HEK293 (cell line): ENCODE data around the gene INSL3.

Source experiments
- CTCF ChIA-PET: fragments of 350-600 bp; formaldehyde crosslinking; extraction: SDS; loops from one replicate; lab custom pipeline; 2021; ENCODE audit warnings: antibody characterized with exemption; lab: Yijun Ruan, JAX
- POLR2A ChIA-PET: fragments of 300-600 bp; formaldehyde crosslinking; extraction: SDS; loops from one replicate; lab custom pipeline; 2020; ENCODE audit warnings: antibody characterized with exemption, inconsistent platforms; lab: Yijun Ruan, JAX
- H3K27ac ChIP-seq: fragments of 200-500 bp; sonication (Bioruptor generic); 2 replicates; pipeline ENCODE4 v1.5.1; 2014; ENCODE audit warnings: low read depth, low read length, control low read depth, inconsistent platforms; ENCODE audit errors: extremely low read depth
- H3K36me3 ChIP-seq, 2 experiments: fragments of 200-500 bp in 1 of 2; sonication (Bioruptor generic) in 1 of 2; 1 replicate in 1 of 2; 2 replicates in 1 of 2; pipeline ENCODE4 v1.5.1; 2014 to 2017; ENCODE audit warnings: inconsistent platforms in 2 of 2, low read length in 2 of 2; ENCODE audit not compliant: control insufficient read depth in 2 of 2, insufficient read depth in 1 of 2
- H3K4me1 ChIP-seq: fragments of 200-500 bp; sonication (Bioruptor generic); 2 replicates; pipeline ENCODE4 v1.5.1; 2014; ENCODE audit warnings: mild to moderate bottlenecking, low read length, inconsistent platforms; ENCODE audit not compliant: control insufficient read depth, insufficient read depth
- H3K4me3 ChIP-seq: 2 replicates; pipeline ENCODE4 v1.5.1; 2011; ENCODE audit warnings: low read depth, mild to moderate bottlenecking, control low read depth, low read length, moderate library complexity
- H3K9me3 ChIP-seq: fragments of 200-500 bp; sonication (Bioruptor generic); 2 replicates; pipeline ENCODE4 v1.5.1; 2014; ENCODE audit warnings: low read depth, low read length, inconsistent platforms; ENCODE audit not compliant: control insufficient read depth, insufficient read depth
- BCL11A ChIP-seq: fragments of 450-650 bp; formaldehyde crosslinking; IDR thresholded peaks from 2 replicates; pipeline ENCODE4 v1.5.1; 2016; ENCODE audit warnings: low read depth, missing biosample characterization, missing genetic modification characterization
- BCL11B ChIP-seq: fragments of 450-650 bp; formaldehyde crosslinking; IDR thresholded peaks from 2 replicates; pipeline ENCODE4 v1.5.1; 2016; ENCODE audit warnings: low read depth, missing biosample characterization, missing genetic modification characterization
- BCL6B ChIP-seq: fragments of 450-650 bp; formaldehyde crosslinking; IDR thresholded peaks from 2 replicates; pipeline ENCODE4 v1.5.1; 2017; ENCODE audit warnings: missing biosample characterization, missing genetic modification characterization
- EGR2 ChIP-seq: fragments of 450-650 bp; formaldehyde crosslinking; IDR thresholded peaks from 2 replicates; pipeline ENCODE4 v1.5.1; 2016; ENCODE audit warnings: low read depth, missing biosample characterization, missing genetic modification characterization
- ELK4 ChIP-seq: IDR thresholded peaks from 2 replicates; pipeline ENCODE4 v1.6.1; 2011; ENCODE audit warnings: mild to moderate bottlenecking, low read depth, low read length, borderline replicate concordance
- GLI4 ChIP-seq: fragments of 450-650 bp; formaldehyde crosslinking; IDR thresholded peaks from 2 replicates; pipeline ENCODE4 v1.5.1; 2016; ENCODE audit warnings: missing biosample characterization, missing genetic modification characterization
- GLIS1 ChIP-seq: fragments of 450-650 bp; formaldehyde crosslinking; IDR thresholded peaks from 2 replicates; pipeline ENCODE4 v1.5.1; 2016; ENCODE audit warnings: missing biosample characterization, missing genetic modification characterization
- HOXC10 ChIP-seq: sonication (generic); formaldehyde crosslinking; IDR thresholded peaks from 2 replicates; pipeline ENCODE4 v1.8.1; 2023; ENCODE audit warnings: mild to moderate bottlenecking, missing genetic modification reagents
- HOXD13 ChIP-seq: sonication (generic); formaldehyde crosslinking; IDR thresholded peaks from 2 replicates; pipeline ENCODE4 v1.8.0; 2022; ENCODE audit warnings: missing genetic modification reagents, borderline replicate concordance
- IKZF3 ChIP-seq: fragments of 450-650 bp; IDR thresholded peaks from 2 replicates; pipeline ENCODE4 v1.5.0; 2018; ENCODE audit warnings: missing biosample characterization, mild to moderate bottlenecking, missing genetic modification characterization, moderate library complexity
- MYNN ChIP-seq: fragments of 450-650 bp; formaldehyde crosslinking; IDR thresholded peaks from 2 replicates; pipeline ENCODE4 v1.5.1; 2016; ENCODE audit warnings: missing biosample characterization, missing genetic modification characterization, borderline replicate concordance
- PRDM1 ChIP-seq: fragments of 450-650 bp; formaldehyde crosslinking; IDR thresholded peaks from 2 replicates; pipeline ENCODE4; 2016; ENCODE audit warnings: missing biosample characterization, missing genetic modification characterization
- SALL2 ChIP-seq: fragments of 450-650 bp; formaldehyde crosslinking; IDR thresholded peaks from 2 replicates; pipeline ENCODE4 v1.5.0; 2017; ENCODE audit warnings: missing biosample characterization, mild to moderate bottlenecking, missing genetic modification characterization, borderline replicate concordance
- SETDB1 ChIP-seq: IDR thresholded peaks from one replicate; pipeline ENCODE4 v1.6.1; 2017; ENCODE audit warnings: mild to moderate bottlenecking, low read length, moderate library complexity, mixed read lengths; ENCODE audit not compliant: insufficient read length
- ZBTB11 ChIP-seq: fragments of 450-650 bp; formaldehyde crosslinking; conservative IDR thresholded peaks from 2 replicates; pipeline ENCODE4 v1.5.1; 2016; ENCODE audit warnings: low read depth, missing biosample characterization, missing genetic modification characterization
- ZNF16 ChIP-seq: fragments of 450-650 bp; formaldehyde crosslinking; IDR thresholded peaks from 2 replicates; pipeline ENCODE4 v1.5.1; 2016; ENCODE audit warnings: low read depth, missing biosample characterization, missing genetic modification characterization
- ZNF23 ChIP-seq: fragments of 450-650 bp; formaldehyde crosslinking; IDR thresholded peaks from 2 replicates; pipeline ENCODE4 v1.5.1; 2016; ENCODE audit warnings: missing biosample characterization, missing genetic modification characterization, borderline replicate concordance
- ZNF404 ChIP-seq: fragments of 450-650 bp; formaldehyde crosslinking; IDR thresholded peaks from 2 replicates; pipeline ENCODE4 v1.5.1; 2017; ENCODE audit warnings: missing biosample characterization, missing genetic modification characterization
- ZNF416 ChIP-seq: fragments of 450-650 bp; formaldehyde crosslinking; IDR thresholded peaks from 2 replicates; pipeline ENCODE4 v1.5.1; 2016; ENCODE audit warnings: missing biosample characterization, missing genetic modification characterization
- ZNF510 ChIP-seq: fragments of 450-650 bp; formaldehyde crosslinking; IDR thresholded peaks from 2 replicates; pipeline ENCODE4 v1.5.1; 2018; ENCODE audit warnings: mild to moderate bottlenecking, missing genetic modification characterization, missing biosample characterization; ENCODE audit not compliant: insufficient replicate concordance
- ZNF600 ChIP-seq: fragments of 450-650 bp; formaldehyde crosslinking; IDR thresholded peaks from 2 replicates; pipeline ENCODE4 v1.5.1; 2016; ENCODE audit warnings: missing biosample characterization, missing genetic modification characterization
- ZNF610 ChIP-seq: fragments of 450-650 bp; formaldehyde crosslinking; IDR thresholded peaks from 2 replicates; pipeline ENCODE4 v1.5.1; 2016; ENCODE audit warnings: missing biosample characterization, missing genetic modification characterization, borderline replicate concordance
- ZNF624 ChIP-seq: fragments of 450-650 bp; formaldehyde crosslinking; IDR thresholded peaks from 2 replicates; pipeline ENCODE4 v1.5.1; 2017; ENCODE audit warnings: missing biosample characterization, missing genetic modification characterization
- ZNF639 ChIP-seq: fragments of 450-650 bp; formaldehyde crosslinking; IDR thresholded peaks from 2 replicates; pipeline ENCODE4 v1.5.1; 2016; ENCODE audit warnings: missing biosample characterization, missing genetic modification characterization
- ZNF701 ChIP-seq: fragments of 450-650 bp; formaldehyde crosslinking; IDR thresholded peaks from 2 replicates; pipeline ENCODE4 v1.5.1; 2016; ENCODE audit warnings: missing biosample characterization, missing genetic modification characterization
- ZNF707 ChIP-seq: fragments of 450-650 bp; formaldehyde crosslinking; IDR thresholded peaks from 2 replicates; pipeline ENCODE4 v1.5.1; 2016; ENCODE audit warnings: missing biosample characterization, missing genetic modification characterization
- ZNF747 ChIP-seq: fragments of 450-650 bp; formaldehyde crosslinking; IDR thresholded peaks from 2 replicates; pipeline ENCODE4 v1.5.1; 2016; ENCODE audit warnings: missing biosample characterization, missing genetic modification characterization
- ZNF76 ChIP-seq: fragments of 450-650 bp; formaldehyde crosslinking; IDR thresholded peaks from 2 replicates; pipeline ENCODE4; 2016; ENCODE audit warnings: low read depth, missing biosample characterization, missing genetic modification characterization, borderline replicate concordance
- ZSCAN23 ChIP-seq: fragments of 450-650 bp; formaldehyde crosslinking; IDR thresholded peaks from 2 replicates; pipeline ENCODE4 v1.5.1; 2016; ENCODE audit warnings: missing biosample characterization, missing genetic modification characterization
- ZSCAN30 ChIP-seq: fragments of 450-650 bp; IDR thresholded peaks from 2 replicates; pipeline ENCODE4 v1.5.1; 2018; ENCODE audit warnings: missing biosample characterization, mild to moderate bottlenecking, missing genetic modification characterization, moderate library complexity

INSL3 gene

GRCh38 chr19:17868669-17869068, 47.4 kb upstream of the INSL3 start:
- Histone ChIP-seq H3K9me3 (no peaks in the 10 kb centered on the region), H3K4me3 (no peak overlapping the region), H3K4me1 (no peaks in the 10 kb centered on the region; the same call in 1 of the 2 replicates), H3K27ac (no peak overlapping the region), H3K36me3 (peaks cover 0 to 24% of the 10 kb centered on the region in 2 experiments; a peak in 2 of 3 replicates)
- POLR2A ChIA-PET, result interaction anchor here (1.1 to 2.6 kb wide), 2 partner anchors 9 to 64 kb away, joined by 5 to 12 read pairs; partner anchors contain the start of genes CCDC124 and RPL18A
- TF ChIP-seq ELK4 (no peak), HOXD13 (CRISPR knock-in tag) (no peak), ZNF23 (tag by site-specific recombination) (no peak), ZSCAN30 (no peak), GLI4 (tag by site-specific recombination) (no peak), ZNF624 (tag by site-specific recombination) (no peak), ZNF639 (no peak), ZNF747 (tag by site-specific recombination) (no peak), ZNF600 (tag by site-specific recombination) (no peak), BCL11A (tag by site-specific recombination) (no peak), ZSCAN23 (tag by site-specific recombination) (no peak), ZNF701 (tag by site-specific recombination) (no peak), ZNF404 (no peak)
- CTCF ChIA-PET, result interaction anchor here (0.6 kb wide), 1 partner anchor 12 kb away, joined by 4 read pairs; no protein-coding TSS in a partner anchor

GRCh38 chr19:17866964-17867486, 45.7 kb upstream of the INSL3 start:
- POLR2A ChIA-PET, result interaction anchor here (2.9 kb wide), 1 partner anchor 65 kb away, joined by 17 read pairs; the partner anchor contains the start of gene CCDC124
- no peak overlapping the region for H3K4me3 ChIP-seq
- peaks cover 0 to 41% of the 10 kb centered on the region in 2 experiments; a peak in 2 of 3 replicates for H3K36me3 ChIP-seq
- CTCF ChIA-PET, result no interaction called here
- H3K9me3 ChIP-seq, result no peaks in the 10 kb centered on the region
- H3K4me1 ChIP-seq, result no peaks in the 10 kb centered on the region
- H3K27ac ChIP-seq, result no peak overlapping the region
- TF ChIP-seq MYNN (tag by site-specific recombination), result no peak
- no peak for TF ChIP-seq ZNF416 (tag by site-specific recombination)
- no peak for TF ChIP-seq ZNF510 (tag by site-specific recombination)
- no peak for TF ChIP-seq ZNF707 (tag by site-specific recombination)
- TF ChIP-seq GLIS1, result no peak
- TF ChIP-seq PRDM1 (tag by site-specific recombination), result no peak
- TF ChIP-seq SALL2, result no peak
- TF ChIP-seq BCL6B (tag by site-specific recombination), result no peak
- no peak for TF ChIP-seq ZNF16 (tag by site-specific recombination)
- no peak for TF ChIP-seq ZNF610
- no peak for TF ChIP-seq ZNF76 (tag by site-specific recombination)
- TF ChIP-seq HOXC10 (CRISPR knock-in tag), result no peak
- no peak for TF ChIP-seq IKZF3 (tag by site-specific recombination)
- no peak for TF ChIP-seq BCL11B (tag by site-specific recombination)
- no peak for TF ChIP-seq EGR2 (tag by site-specific recombination)
- TF ChIP-seq SETDB1, result no peak
- TF ChIP-seq ZBTB11 (tag by site-specific recombination), result no peak
- TF ChIP-seq ZNF701 (tag by site-specific recombination), result no peak
